Right ventricle myocardium inferior (tissue), 1 donor: ENCODE data around the gene STING1. TPM values are rescaled to one million over a fixed set of nuclear protein-coding genes. Genes with fewer than 3 reads are reported as not detected.

Experiments
- total RNA-seq: library from RNA; stranded (reverse); fragmentation: NEBNext Ultra II Directional; extraction: Animal tissue kit (Norgen Biotek cat#: 25700); gene quantifications from one replicate; pipeline ENCODE4 v1.2.1, GENCODE V29; 2021
- donor health status: DM: no; HTN: yes; CAD: no; lungs with severe emphysema.

Gene STING1
- total RNA-seq, 1 donor from 2014 or later = 47.2 TPM

Other genes with a start within 250 kb of the STING1 start
- 120 TPM for gene MATR3, start 189.0 kb downstream of the STING1 start, total RNA-seq
- 144 TPM for gene PAIP2, start 140.9 kb downstream of the STING1 start, total RNA-seq
- not detected for gene SLC23A1, start 99.5 kb downstream of the STING1 start, total RNA-seq
- gene MZB1, start 92.8 kb downstream of the STING1 start, total RNA-seq = 1.2 TPM
- 49.3 TPM for gene PROB1, start 87.7 kb downstream of the STING1 start, total RNA-seq
- gene SPATA24, start 78.7 kb downstream of the STING1 start, total RNA-seq = 17.2 TPM
- gene DNAJC18, start 43.2 kb downstream of the STING1 start, total RNA-seq = 7.9 TPM
- gene ECSCR, start 20.0 kb downstream of the STING1 start, total RNA-seq = 21.4 TPM
- gene SMIM33, start 11.8 kb downstream of the STING1 start, total RNA-seq = not detected
- gene UBE2D2, start 78.6 kb upstream of the STING1 start, total RNA-seq = 116 TPM
- 74.1 TPM for gene CXXC5, start 165.6 kb upstream of the STING1 start, total RNA-seq